Frontal cortex (tissue), 4 donors: ENCODE measurements around the gene IZUMO1R. TPM values are rescaled to one million over a fixed set of nuclear protein-coding genes. Genes with fewer than 3 reads are reported as not detected.
"Not testable (repeated sequence)": the region's sequence is repeated elsewhere in the genome, so short reads cannot be mapped to it uniquely, and the experiment has no call there.

Experiments used
- DNase-seq, 2 donors: peaks; one replicate each; pipeline ENCODE4 v3.0.0; 2012; ENCODE audit warnings: low spot score in 2 of 2
- FAIRE-seq: peaks from 2 replicates; lab custom pipeline; 2012; peaks lifted over from hg19 to GRCh38; lab: Jason Lieb, UNC
- total RNA-seq: library from RNA; depleted of rRNA; stranded (reverse); fragments of >200 nt; gene quantifications from one replicate; pipeline ENCODE4 v1.2.3, GENCODE V29; 2014
- donor health status: control.
- donor health status: control.
- donor health status: control.

IZUMO1R gene
- total RNA-seq = not detected

GRCh38 chr11:94303966-94304958, at the start of gene IZUMO1R:
TSS of gene IZUMO1R (plus strand) at chr11:94304580. CDS start at chr11:94305637, 1,057 bp downstream.
- FAIRE-seq (no peak), DNase-seq (no peak)

GRCh38 chr11:94271885-94272372, 32.5 kb upstream of the IZUMO1R start:
- FAIRE-seq (no peak), DNase-seq (no peak)

- DNase-seq (no peak), FAIRE-seq (no peak)
These were observed 31.6 kb upstream of the IZUMO1R start for GRCh38 chr11:94272738-94273313.

- no peak for FAIRE-seq
- no peak for DNase-seq
These were observed 28.4 kb upstream of the IZUMO1R start for GRCh38 chr11:94275961-94276360.

GRCh38 chr11:94276943-94277342, 27.4 kb upstream of the IZUMO1R start:
- no peak for FAIRE-seq
- DNase-seq = no peak

GRCh38 chr11:94278207-94278606, 26.2 kb upstream of the IZUMO1R start:
- not testable (repeated sequence) for FAIRE-seq, DNase-seq

- FAIRE-seq (no peak), DNase-seq (no peak)
These were observed 24.4 kb upstream of the IZUMO1R start for GRCh38 chr11:94279996-94280395.

DNA sequence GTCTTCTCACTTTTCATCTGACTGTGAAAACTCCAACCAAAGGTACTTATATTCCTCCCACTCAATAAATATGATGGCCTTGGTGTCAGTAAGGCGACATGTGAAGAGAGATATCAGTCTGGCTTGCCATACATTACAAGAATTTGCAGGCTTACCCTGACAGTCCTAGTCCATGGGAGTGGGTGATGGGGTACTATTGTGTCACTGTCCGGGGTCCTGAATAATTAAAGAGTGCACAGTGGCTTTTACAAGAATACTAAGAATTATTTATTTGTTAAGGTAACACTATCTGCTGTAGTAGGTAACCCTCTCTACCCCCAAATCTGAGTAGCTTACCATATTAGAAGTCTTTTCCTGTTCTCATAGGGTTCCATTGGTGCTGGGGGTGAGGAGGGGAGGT, 23.1 kb upstream of the IZUMO1R start:
- DNase-seq = no peak
- no peak for FAIRE-seq

GRCh38 chr11:94283678-94284077, 20.7 kb upstream of the IZUMO1R start:
- DNase-seq = no peak
- FAIRE-seq = no peak

- DNase-seq = no peak
- no peak for FAIRE-seq
These were observed 8.8 kb upstream of the IZUMO1R start for GRCh38 chr11:94295534-94295933.

DNA sequence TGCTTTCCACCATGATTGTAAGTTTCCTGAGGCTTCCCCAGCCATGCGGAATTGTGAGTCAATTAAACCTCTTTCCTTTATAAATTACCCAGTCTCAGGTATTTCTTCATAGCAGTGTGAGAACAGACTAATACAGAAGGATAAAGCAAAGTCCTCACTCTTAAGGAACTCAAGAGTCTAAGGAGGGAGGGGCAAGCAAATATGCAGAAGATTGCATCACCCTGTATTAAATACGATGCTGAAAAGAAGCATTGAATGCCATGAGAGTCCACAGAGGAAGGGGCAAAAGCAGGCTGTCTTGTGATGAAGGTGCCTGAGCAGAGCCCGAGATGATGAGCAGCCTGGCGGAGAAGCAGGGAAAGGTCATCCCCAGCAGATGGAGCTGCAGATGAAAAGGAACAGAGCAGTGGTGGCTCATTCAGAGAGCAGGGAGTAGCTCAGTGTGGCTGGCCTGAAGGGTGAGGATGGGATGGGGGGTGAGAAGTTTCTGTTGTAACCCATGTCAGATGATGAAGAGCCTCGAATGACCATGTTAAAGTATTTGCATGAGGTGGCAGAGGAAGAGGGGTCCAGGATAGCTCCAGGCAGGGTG, 6.3 kb upstream of the IZUMO1R start:
- DNase-seq (no peak), FAIRE-seq (no peak)

DNA sequence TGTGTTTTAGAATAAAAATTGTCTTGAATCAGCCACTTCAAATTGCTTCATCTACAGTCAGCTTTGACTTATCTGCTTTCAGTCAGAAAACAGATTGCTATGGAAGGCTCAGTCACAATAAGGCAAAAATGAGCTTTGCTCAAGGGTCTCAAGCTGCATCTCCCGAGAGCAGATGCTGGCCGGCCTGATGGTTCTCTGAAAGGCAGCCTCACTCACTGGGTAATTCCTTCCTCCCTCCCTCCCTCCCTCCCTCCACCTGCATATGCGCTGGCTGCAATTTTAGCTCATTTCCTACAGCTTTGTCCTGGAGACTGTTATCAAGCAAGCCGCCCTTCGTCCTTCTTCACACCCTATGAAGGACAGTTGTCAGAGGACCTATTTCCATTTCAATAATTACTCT, 1.6 kb upstream of the IZUMO1R start:
- no peak for DNase-seq
- no peak for FAIRE-seq

GRCh38 chr11:94305146-94305545, 766 bp downstream of the IZUMO1R start:
- DNase-seq (no peak), FAIRE-seq (no peak)

GRCh38 chr11:94307101-94307791, 2.9 kb downstream of the IZUMO1R start:
- DNase-seq (no peak), FAIRE-seq (no peak)

GRCh38 chr11:94308024-94308423, 3.6 kb downstream of the IZUMO1R start:
- no peak for FAIRE-seq
- no peak for DNase-seq

DNA sequence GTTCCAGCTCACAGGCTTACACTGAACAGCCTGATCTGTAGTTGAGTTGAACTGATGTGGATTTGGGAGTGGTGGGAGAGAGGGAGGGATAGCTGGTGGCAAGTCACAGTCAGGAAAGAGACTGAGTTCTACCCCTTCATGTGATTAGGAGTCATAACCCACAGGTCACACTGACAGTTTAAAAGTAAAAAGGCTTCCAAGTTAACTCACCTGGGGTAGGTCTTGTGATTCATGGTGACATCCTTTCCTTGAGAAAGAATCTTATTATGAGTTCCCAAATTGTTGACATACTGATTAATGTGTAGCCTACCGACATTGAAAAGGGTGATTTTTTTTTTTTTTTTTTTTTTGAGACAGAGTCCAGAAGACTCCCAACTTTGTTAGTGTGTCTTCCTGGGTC, 5.4 kb downstream of the IZUMO1R start:
- DNase-seq (no peak), FAIRE-seq (no peak)

DNA sequence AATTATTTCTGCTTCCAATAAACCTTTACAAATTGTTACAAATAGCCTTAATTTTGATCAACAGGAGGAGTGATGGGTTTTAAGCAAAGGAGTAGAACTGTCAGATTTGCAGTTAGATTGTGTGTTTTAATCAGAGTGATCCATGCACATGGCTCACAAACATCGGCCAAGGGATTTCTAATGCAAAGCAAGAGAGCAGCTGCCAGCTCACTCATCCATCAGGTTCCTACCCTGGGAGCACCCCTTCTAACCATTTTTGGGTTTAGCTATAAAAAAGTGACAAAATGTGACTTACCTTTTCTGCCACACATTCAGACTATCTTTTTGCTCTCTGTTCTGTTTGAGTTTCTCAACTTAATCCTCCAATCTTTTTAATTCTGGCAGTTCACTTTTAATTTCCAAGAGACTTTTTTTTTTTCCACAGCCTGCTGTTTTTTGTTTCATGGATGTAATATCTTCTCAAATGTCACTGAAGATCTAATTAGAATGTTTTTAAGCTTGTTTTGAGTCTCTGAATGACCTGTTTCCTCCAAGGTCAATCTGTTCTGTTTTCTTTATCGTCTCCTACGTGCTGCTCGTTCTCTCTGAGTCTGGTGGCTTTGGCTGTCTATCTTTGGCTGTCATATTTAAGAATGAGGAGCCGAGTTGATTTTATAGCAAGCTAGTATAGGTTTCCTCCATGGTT, 6.0 kb downstream of the IZUMO1R start:
- DNase-seq (no peak), FAIRE-seq (no peak)

GRCh38 chr11:94312339-94312738, 8.0 kb downstream of the IZUMO1R start:
- no peak for DNase-seq

DNA sequence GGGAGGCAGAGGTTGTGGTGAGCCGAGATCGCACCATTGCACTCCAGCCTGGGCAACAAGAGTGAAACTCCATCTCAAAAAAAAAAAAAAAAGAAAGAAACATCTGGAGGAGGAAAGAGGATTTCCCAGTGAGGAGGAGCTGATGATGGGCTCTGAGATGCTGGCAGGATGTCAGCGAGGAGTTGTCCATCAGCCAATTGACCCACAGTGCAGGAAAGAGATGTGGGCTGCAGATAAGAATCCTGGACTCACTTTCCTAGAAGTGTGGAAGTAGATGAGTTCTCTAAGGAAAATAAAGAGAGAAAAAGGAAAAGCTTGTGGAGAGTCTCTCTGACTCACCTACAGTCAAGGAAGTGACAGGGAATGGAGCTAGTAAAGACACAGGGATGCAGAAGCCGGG, 9.7 kb downstream of the IZUMO1R start:
- FAIRE-seq (no peak), DNase-seq (no peak)

More at GRCh38 chr11:94312339-94312738, 8.0 kb downstream of the IZUMO1R start:
- no peak for FAIRE-seq
